Activated CD4-positive, alpha-beta T cell treated with anti-CD3 and anti-CD28 coated beads, Interleukin-2, amount 50 U/mL, for 1 hour (primary cell): ENCODE data around the gene JMJD1C.

Source experiments
- DNase-seq: peaks from one replicate; pipeline ENCODE4 v3.0.0-alpha.2; 2020

JMJD1C gene

GRCh38 chr10:63281967-63282366 is 183.8 kb downstream of the JMJD1C start:
- DNase-seq: no peak

- DNase-seq: no peak
Measured at GRCh38 chr10:63280386-63280785, 185.4 kb downstream of the JMJD1C start.

GRCh38 chr10:63275094-63275493 is 190.7 kb downstream of the JMJD1C start:
- DNase-seq: no peak

GRCh38 chr10:63273577-63273976 is 192.2 kb downstream of the JMJD1C start:
- no peak for DNase-seq

GRCh38 chr10:63268798-63269503 is 196.8 kb downstream of the JMJD1C start:
- DNase-seq: peak; percentile 66

- DNase-seq: no peak
Measured at GRCh38 chr10:63268149-63268797, 197.5 kb downstream of the JMJD1C start.

- no peak for DNase-seq
Measured at GRCh38 chr10:63267414-63268148, 198.2 kb downstream of the JMJD1C start.

- DNase-seq: no peak
Measured at GRCh38 chr10:63266391-63267316, 199.1 kb downstream of the JMJD1C start.

GRCh38 chr10:63265683-63266235 is 200.0 kb downstream of the JMJD1C start:
- DNase-seq: no peak

- no peak for DNase-seq
Measured at GRCh38 chr10:63265222-63265617, 200.6 kb downstream of the JMJD1C start.

- no peak for DNase-seq
Measured at GRCh38 chr10:63264617-63265221, 201.1 kb downstream of the JMJD1C start.

- no peak for DNase-seq
Measured at GRCh38 chr10:63262430-63263073, 203.2 kb downstream of the JMJD1C start.

GRCh38 chr10:63261496-63261895 is 204.3 kb downstream of the JMJD1C start:
- DNase-seq: no peak

GRCh38 chr10:63260860-63261251 is 204.9 kb downstream of the JMJD1C start:
- DNase-seq: no peak

- no peak for DNase-seq
Measured at GRCh38 chr10:63260103-63260859, 205.5 kb downstream of the JMJD1C start.

GRCh38 chr10:63258920-63259678 is 206.7 kb downstream of the JMJD1C start:
- no peak for DNase-seq

- no peak for DNase-seq
Measured at GRCh38 chr10:63257778-63258177, 208.0 kb downstream of the JMJD1C start.

- DNase-seq: no peak
Measured at GRCh38 chr10:63256009-63256773, 209.6 kb downstream of the JMJD1C start.

GRCh38 chr10:63255316-63255715 is 210.5 kb downstream of the JMJD1C start:
- DNase-seq: no peak
